Measurements from ENCODE around the gene PAX6.
"Not testable (repeated sequence)": the region's sequence is repeated elsewhere in the genome, so short reads cannot be mapped to it uniquely, and the experiment has no call there.

PAX6 gene

DNA sequence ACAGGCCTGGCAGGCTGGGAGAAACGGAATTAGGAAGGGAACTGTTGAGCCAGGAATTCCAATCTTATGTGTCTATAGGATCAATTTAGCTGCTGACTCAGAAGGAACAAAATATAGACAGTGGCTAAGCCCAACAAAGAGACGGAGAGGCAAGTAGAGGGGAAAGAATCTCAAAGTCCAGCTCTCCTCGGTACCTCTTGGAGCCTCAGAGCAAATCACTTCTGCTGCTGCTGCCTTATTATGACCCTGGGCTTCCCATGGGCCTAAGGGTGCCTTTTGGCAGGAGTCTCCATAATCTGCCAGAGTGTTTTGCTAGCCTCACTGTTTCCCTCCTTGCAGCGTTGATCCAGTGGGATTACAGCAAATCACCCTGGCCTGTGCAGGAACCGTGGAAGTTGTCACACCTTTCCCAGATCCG, 31.7 kb downstream of the PAX6 start:
- no peaks in the 10 kb centered on the region for H3K36me3 Mint-ChIP-seq
- H3K27ac Mint-ChIP-seq = no peak overlapping the region
- H3K9me3 Mint-ChIP-seq = no peaks in the 10 kb centered on the region
- H3K4me3 Mint-ChIP-seq = no peak overlapping the region
- DNase-seq (ENCODE audit: low spot score in 2 of 2) (no peak), ATAC-seq (no peak)
- no peaks in the 10 kb centered on the region for H3K4me1 Mint-ChIP-seq

DNA sequence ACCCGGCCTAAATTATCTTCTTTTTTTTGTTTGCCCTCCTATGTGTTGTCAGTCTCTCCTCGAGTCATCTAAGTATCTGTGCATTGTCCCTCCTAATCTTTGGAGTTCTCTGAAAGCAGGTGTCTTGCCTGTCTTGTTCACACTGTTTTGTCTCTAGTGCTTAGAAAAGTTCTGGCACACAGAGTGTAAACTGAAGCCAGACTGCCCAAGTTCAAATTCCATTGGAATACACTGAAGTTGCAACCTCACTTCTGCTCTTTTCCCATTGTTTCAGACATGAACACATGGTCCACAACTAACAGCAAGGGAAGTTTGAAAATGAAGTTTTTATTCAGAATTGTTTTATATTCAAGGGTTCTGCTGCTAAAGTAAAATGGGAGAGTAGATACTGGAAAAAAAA, 38.7 kb downstream of the PAX6 start:
- no peak overlapping the region for H3K27ac Mint-ChIP-seq
- ATAC-seq (no peak), DNase-seq (ENCODE audit: low spot score in 2 of 2) (no peak)
- H3K9me3 Mint-ChIP-seq = no peaks in the 10 kb centered on the region
- no peaks in the 10 kb centered on the region for H3K4me1 Mint-ChIP-seq
- H3K4me3 Mint-ChIP-seq = no peak overlapping the region
- H3K36me3 Mint-ChIP-seq = no peaks in the 10 kb centered on the region

DNA sequence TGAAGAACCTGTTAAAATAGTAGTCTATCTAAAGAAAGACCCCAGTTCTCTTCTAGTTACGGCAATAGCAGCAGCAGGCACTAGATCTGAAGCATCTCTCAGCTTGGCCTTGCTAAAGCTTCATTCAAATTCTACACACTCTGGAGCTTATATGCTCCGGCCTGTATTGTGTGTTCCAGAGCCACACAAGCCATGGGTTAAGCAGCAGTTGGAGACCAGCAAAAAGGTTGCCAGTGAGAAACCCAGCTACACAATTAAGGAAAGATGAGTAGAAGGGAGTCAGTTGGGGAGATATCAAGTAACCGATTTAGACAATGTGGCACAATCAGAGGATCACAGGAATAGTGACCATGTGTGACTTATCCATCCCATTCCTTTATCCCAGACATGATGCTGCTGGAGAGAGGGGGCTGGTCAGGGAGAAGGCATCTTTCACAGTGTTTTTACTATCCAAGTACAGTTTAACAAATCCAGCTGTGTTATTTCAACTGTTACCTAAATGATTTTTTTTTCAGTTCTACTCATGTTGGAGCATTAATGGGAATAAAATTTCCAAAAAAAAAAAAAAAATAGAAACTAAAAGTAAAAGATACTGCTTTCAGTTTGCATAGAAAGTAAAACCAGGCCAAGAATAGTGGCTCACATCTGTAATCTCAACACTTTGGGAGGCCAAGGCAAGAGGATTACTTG, 41.0 kb downstream of the PAX6 start:
- H3K36me3 Mint-ChIP-seq = no peaks in the 10 kb centered on the region
- H3K27ac Mint-ChIP-seq = no peak overlapping the region
- ATAC-seq (no peak), DNase-seq (ENCODE audit: low spot score in 2 of 2) (no peak)
- H3K4me3 Mint-ChIP-seq = no peak overlapping the region
- H3K4me1 Mint-ChIP-seq = no peaks in the 10 kb centered on the region
- no peaks in the 10 kb centered on the region for H3K9me3 Mint-ChIP-seq

DNA sequence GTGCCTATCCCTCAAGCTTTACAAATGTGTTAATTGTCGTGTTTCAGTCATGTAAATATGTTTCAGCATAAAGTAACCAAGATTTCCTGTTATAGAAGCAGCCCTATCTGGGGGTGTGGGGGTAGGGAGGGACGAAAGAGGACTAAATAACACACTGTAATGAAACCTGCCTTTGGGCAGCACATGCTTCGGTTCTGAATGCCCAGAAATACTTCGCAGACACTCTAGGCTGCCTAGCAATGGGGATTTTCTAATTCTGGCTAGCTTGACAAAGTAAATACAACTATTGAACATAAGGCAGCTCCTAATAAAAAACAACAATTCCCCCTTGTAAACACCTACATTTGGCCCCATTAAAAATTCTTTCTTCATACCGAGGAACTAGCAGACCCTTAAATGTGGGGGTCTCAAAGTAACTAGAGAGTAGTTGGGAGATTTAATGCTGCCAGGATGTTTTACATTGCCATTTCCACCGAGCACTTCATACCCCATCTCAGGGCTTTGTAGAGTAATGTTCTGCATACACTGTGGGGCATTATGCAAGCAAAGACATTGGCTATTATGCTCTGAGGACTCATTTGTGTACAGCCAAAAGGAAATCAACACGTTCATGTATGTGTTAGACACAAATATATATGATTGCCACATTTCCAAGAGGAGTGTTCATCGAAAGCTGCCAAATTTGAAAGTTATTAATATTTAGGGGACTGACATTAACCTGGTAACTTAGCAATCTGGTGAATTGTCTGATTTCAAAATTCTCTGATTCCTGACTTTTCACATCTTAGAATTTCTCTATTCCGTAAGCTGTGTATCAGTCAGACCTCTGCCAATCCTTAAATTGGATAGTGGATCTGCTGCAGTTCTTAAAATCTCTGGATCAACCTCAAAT, 42.1 kb downstream of the PAX6 start:
- DNase-seq (ENCODE audit: low spot score in 2 of 2) = no peak
- Mint-ChIP-seq H3K4me1 (no peaks in the 10 kb centered on the region), H3K4me3 (no peak overlapping the region), H3K9me3 (no peaks in the 10 kb centered on the region), H3K27ac (no peak overlapping the region), H3K36me3 (no peaks in the 10 kb centered on the region)
- no peak for ATAC-seq

DNA sequence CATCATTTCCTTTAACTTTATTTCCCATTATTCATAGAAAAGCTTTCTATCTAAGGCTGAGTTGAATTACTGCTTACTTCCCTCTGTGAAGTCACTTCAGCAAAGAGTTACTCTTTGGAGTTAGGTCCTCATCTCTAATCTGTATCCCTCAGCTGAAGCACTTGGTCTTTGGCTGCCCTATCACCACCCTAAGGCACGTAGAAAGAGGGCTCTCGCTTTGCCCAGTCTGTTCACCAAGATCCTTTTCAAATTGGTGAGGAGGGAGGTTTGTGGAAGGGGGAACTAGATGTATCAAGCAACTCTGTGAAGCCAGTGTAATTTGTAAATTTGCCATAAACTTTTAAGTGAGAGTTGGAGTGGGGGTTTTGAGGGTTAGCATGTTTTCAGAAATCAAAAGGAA, 43.4 kb downstream of the PAX6 start:
- Mint-ChIP-seq H3K4me1 (no peaks in the 10 kb centered on the region), H3K4me3 (no peak overlapping the region), H3K9me3 (no peaks in the 10 kb centered on the region), H3K36me3 (no peaks in the 10 kb centered on the region), H3K27ac (no peak overlapping the region)
- DNase-seq (ENCODE audit: low spot score in 2 of 2) (no peak), ATAC-seq (no peak)

DNA sequence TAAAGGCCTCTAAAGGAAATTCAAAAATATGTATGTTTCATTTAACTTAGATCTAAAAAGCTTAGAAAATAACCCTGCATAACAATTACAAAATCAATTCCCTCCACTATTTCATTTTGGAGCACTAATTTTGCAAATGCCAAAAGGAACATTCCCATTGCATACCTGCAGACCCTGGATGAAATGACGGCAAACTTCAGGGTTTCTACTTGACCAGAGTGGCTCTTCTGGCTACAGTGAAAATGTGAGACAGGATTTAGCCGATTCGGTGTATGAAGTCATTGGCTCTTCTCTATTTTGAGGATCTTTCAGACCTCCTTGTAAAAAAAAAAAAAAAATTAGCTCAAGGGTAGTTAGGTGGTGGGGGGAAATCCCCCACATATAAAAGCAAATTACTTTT, 44.1 kb downstream of the PAX6 start:
- Mint-ChIP-seq H3K4me3 (no peak overlapping the region), H3K36me3 (no peaks in the 10 kb centered on the region), H3K4me1 (no peaks in the 10 kb centered on the region), H3K9me3 (no peaks in the 10 kb centered on the region), H3K27ac (no peak overlapping the region)
- DNase-seq (ENCODE audit: low spot score in 2 of 2) (no peak), ATAC-seq (no peak)

DNA sequence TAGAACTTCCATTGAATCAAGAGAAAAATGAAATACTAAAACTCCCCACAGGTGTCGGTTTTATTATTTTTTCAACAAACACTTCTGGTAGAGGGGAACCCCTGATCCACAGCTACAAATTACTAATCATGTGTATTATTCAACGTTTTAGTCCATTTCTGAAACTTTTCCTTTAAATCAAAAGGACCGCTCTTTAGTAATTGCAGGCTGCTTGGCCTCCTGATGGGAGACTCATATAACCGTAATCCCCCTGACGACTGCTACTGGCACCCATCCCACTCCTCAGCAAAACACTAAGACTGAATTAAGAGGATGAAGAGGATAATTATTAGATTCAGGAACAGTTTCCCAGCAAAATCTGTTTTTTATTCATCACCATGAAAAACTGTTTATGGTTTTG, 46.4 kb downstream of the PAX6 start:
- DNase-seq (ENCODE audit: low spot score in 2 of 2) (no peak), ATAC-seq (no peak)
- Mint-ChIP-seq H3K36me3 (no peaks in the 10 kb centered on the region), H3K27ac (no peak overlapping the region), H3K4me3 (no peak overlapping the region), H3K9me3 (no peaks in the 10 kb centered on the region), H3K4me1 (no peaks in the 10 kb centered on the region)

DNA sequence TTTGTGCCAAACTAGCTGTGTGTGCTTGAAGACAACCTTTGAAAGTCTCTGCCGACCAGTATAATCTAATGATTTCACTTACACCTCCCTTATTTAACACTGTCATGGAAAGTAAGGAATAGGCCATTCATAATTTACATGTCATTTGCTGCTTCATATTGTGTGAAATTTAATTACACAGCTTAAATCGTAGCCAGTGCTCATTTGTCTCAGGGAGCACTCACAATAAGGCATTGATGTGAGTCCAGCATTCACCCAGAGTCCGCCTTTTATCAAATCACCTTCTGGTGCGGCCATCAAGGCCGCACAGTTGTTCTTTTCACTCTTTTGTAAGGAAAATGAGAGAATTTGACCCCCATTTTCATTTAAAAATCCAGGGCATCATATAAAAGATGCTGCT, 46.9 kb downstream of the PAX6 start:
- Mint-ChIP-seq H3K36me3 (no peaks in the 10 kb centered on the region), H3K9me3 (no peaks in the 10 kb centered on the region), H3K27ac (no peak overlapping the region), H3K4me1 (no peaks in the 10 kb centered on the region), H3K4me3 (no peak overlapping the region)
- DNase-seq (ENCODE audit: low spot score in 2 of 2) (no peak), ATAC-seq (no peak)

DNA sequence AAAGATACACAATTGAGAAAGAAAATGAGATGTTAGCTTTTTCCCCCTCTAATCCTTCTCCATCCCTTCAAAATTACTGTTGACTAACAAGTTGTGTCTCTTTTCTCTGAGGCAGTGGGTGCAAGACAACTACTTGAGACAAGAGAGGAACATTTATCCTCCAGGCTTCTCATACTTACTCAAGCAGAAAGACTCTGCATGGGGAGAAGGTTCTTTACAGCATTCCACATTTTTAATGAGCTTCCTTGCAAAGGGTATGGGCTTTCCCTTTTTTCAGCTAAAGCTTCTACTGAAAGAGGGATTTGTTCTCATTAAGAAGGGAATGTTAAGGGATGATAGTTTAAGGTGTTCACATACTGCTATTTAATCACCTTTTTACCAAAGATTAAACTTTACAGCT, 47.8 kb downstream of the PAX6 start:
- Mint-ChIP-seq H3K36me3 (no peaks in the 10 kb centered on the region), H3K4me3 (no peak overlapping the region), H3K9me3 (no peaks in the 10 kb centered on the region), H3K4me1 (no peaks in the 10 kb centered on the region), H3K27ac (no peak overlapping the region)
- no peak for ATAC-seq
- DNase-seq (ENCODE audit: low spot score in 2 of 2) = no peak

DNA sequence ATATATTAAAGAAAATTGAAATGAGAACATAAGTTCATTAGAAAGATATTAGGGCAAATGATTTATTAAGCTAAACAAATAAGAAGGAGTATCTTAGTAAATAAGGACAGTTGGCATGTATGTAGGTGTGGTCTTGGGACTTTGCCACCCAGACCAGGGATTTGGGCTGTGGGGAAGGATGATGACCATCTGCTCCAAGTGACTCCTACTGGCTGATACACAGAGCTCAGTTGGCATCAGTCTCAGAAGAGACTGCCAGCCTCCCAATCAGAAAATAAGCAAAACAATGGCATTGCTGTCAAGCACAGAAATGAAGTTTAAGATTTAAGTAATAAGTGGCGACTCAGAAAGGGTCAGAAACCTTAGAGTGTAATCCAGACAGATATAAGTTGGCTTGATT, 49.5 kb downstream of the PAX6 start:
- H3K27ac Mint-ChIP-seq = no peak overlapping the region
- ATAC-seq (no peak), DNase-seq (ENCODE audit: low spot score in 2 of 2) (no peak)
- H3K4me3 Mint-ChIP-seq = no peak overlapping the region
- no peaks in the 10 kb centered on the region for H3K36me3 Mint-ChIP-seq
- no peaks in the 10 kb centered on the region for H3K9me3 Mint-ChIP-seq
- no peaks in the 10 kb centered on the region for H3K4me1 Mint-ChIP-seq

DNA sequence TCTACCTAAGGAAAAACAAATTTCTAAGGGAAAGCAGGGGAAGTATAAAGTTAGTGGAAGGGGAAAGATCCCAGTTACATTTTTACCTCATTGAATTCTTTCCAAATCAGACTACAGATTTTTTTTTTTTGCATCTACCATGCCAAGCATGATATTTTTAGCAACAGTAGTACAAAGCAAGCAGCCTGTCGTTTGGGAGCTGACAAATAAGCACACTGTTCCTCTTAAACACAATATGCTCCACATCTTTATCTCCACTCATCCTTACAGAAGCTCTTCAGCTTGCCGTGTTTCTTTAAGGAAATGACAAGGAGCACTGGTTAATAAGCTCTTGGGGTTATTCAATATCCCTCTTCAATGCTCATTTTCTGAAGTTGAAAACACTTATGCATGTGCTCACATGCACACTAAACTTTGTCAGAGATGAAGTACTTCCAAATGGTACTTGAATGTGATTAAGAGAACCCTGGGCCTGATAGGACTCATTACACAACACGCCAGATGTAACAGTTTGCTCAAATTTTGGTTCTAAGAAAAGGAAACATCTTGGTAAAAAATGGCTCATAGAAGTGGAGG, 53.8 kb downstream of the PAX6 start:
- ATAC-seq = no peak
- DNase-seq (ENCODE audit: low spot score in 2 of 2) = no peak
- H3K4me1 Mint-ChIP-seq = no peaks in the 10 kb centered on the region
- H3K4me3 Mint-ChIP-seq = no peak overlapping the region
- H3K9me3 Mint-ChIP-seq = no peaks in the 10 kb centered on the region
- H3K36me3 Mint-ChIP-seq = no peaks in the 10 kb centered on the region
- no peak overlapping the region for H3K27ac Mint-ChIP-seq

DNA sequence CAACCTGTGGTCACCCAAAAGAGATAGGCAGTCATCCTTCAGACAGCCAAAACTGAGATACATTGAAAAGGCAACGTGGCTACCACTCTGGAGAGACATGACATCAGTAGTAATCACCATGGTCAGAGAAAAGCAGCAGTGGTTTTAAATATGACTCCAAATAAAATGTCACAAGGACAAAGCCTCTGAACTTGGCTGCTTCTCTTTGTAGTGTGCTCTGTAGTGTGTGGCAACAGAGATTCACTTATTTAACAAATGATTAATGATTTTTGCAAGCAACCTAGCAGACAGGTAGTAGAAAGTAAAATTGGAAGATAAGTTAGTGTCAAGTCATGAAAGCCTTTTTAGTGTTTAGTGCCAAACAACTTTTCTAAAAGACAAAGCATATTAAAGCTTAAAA, 63.5 kb downstream of the PAX6 start:
- no peak overlapping the region for H3K27ac Mint-ChIP-seq
- no peaks in the 10 kb centered on the region for H3K36me3 Mint-ChIP-seq
- H3K9me3 Mint-ChIP-seq = peaks cover 3% of the 10 kb centered on the region
- H3K4me3 Mint-ChIP-seq = no peak overlapping the region
- DNase-seq (ENCODE audit: low spot score in 2 of 2) = no peak
- ATAC-seq = no peak
- no peaks in the 10 kb centered on the region for H3K4me1 Mint-ChIP-seq

DNA sequence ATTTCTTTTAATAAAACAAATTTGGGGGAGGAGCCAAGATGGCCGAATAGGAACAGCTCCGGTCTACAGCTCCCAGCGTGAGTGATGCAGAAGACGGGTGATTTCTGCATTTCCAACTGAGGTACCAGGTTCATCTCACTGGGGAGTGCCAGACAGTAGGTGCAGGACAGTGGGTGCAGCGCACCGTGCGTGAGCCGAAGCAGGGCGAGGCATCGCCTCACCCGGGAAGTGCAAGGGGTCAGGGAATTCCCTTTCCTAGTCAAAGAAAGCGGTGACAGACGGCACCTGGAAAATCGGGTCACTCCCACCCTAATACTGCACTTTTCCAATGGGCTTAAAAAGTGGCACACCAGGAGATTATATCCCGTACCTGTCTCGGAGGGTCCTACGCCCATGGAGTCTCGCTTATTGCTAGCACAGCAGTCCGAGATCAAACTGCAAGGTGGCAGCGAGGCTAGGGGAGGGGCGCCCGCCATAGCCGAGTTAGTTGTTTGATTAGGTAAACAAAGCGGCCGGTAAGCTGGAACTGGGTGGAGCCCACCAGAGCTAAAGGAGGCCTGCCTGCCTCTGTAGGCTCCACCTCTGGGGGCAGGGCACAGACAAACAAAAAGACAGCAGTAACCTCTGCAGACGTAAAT, 70.3 kb downstream of the PAX6 start:
- H3K9me3 Mint-ChIP-seq, ATAC-seq: not testable (repeated sequence)

DNA sequence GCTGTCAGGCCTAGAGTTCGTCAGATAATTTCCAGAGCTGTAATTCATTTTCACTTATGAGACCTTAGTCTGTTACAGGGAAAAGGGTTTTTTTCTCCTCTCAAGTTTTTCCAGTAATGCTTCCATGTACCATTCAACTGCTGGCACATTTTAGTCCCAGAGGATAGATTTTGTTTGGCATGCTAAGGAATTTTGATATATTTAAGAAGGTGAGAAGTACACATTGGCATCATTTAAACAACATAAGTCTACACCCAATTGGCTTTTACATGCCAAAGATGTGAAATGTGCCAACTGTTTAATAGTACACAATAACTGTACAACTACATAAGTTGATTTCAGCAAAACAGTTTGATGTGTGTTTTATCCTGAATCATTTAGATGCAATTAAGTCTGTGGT, 71.0 kb downstream of the PAX6 start:
- ATAC-seq = no peak
- Mint-ChIP-seq H3K27ac (no peak overlapping the region), H3K4me1 (no peaks in the 10 kb centered on the region), H3K36me3 (no peaks in the 10 kb centered on the region), H3K9me3 (peaks cover 3% of the 10 kb centered on the region), H3K4me3 (no peak overlapping the region)
- DNase-seq (ENCODE audit: low spot score in 2 of 2) = no peak

More for the DNA sequence above, 70.3 kb downstream of the PAX6 start:
- not testable (repeated sequence) for DNase-seq (ENCODE audit: low spot score in 2 of 2); H3K27ac Mint-ChIP-seq; H3K4me3 Mint-ChIP-seq; H3K36me3 Mint-ChIP-seq; H3K4me1 Mint-ChIP-seq

All from stimulated activated effector memory CD8-positive, alpha-beta T cell treated with anti-CD3 and anti-CD28 coated beads, Interleukin-12 subunit alpha, Interleukin-12 subunit beta, amount 100 ng/mL, for 72 hours (primary cell).